KBM-7 (cell line): ENCODE measurements around the gene DCHS2.
A peak's percentile ranks its signal among the peaks of the same experiment; 100 is the strongest.

ENCODE experiments used
- DNase-seq: peaks from one replicate; pipeline ENCODE4 v3.0.0-alpha.2; 2015
- in situ Hi-C: fragments of 300-500 bp; cut with MboI; formaldehyde crosslinking; loops from 2 replicates; pipeline ENCODE4 v1.14.3; 2020; ENCODE audit warnings: low sequenced_read_pairs, low pct_unique_long_range_greater_than_20kb, mixed read lengths

The DCHS2 gene

GRCh38 chr4:154495867-154496266, 4.3 kb upstream of the DCHS2 start:
- no peak for DNase-seq
- in situ Hi-C loops: no loop called here

DNA sequence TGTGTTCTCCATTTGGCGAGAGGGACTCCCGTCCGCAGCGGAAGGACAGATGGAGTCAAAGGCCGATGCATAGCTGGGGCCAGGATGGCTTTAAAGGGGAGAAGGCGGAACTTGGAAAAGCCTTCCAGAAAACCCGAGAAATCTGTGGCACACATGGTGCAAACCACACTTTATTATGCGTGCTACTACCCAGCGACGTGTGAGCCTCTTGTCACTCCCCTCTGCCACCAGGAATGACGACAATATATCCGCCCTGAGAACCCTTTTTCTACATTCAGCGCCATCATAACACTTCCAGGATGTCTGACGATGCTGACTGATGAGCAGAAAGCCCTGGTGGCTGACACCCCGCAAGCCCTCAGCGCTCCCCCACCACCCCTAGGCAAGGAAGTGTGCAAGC, 689 bp upstream of the DCHS2 start:
- in situ Hi-C loops: no loop called here
- no peak for DNase-seq

DNA sequence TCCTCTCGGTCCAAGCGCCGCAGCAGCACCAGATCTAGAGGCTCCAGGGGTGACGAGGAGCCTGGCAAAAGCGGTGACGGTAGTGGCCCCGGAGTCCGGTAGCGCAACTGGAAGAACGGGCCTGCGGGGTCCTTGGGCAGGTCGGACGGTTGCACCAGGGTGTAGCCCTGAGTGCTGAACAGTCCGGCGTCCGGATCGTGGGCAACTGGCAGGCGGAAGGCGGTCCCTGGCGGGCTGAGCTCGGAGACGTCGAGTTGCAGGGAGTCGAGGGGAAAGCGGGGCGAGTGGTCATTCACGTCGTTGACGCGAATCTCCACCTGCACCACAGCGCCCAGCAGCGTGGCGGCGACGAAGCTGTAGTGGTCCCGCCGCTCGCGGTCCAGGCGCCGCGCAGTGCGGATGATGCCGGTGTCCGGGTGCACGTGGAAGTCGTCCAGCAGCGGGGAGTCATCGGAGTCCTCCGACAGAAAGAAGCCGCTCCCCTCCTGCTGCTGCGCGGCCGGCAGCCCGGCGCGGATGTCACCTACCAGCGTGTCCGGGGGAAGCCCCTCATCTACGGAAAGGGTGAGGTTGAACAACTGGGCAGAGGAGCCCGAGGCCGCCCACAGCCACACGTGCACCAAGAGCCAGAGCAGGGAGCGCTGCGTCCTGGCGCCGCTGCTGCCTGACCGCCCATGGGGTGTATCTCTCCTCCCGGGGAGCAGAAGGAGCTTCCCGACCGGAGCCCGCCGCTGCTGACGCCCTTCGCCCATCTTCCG, 837 bp downstream of the DCHS2 start:
- no peak for DNase-seq
- in situ Hi-C loops: no loop called here

- in situ Hi-C loops: no loop called here
- DNase-seq: no peak
Observed at GRCh38 chr4:154490234-154490582, 1.4 kb downstream of the DCHS2 start.

GRCh38 chr4:154489558-154490233, 1.9 kb downstream of the DCHS2 start:
- in situ Hi-C loops: no loop called here
- no peak for DNase-seq

- DNase-seq: no peak
- in situ Hi-C loops: no loop called here
Observed at GRCh38 chr4:154487145-154487544, 4.5 kb downstream of the DCHS2 start.

DNA sequence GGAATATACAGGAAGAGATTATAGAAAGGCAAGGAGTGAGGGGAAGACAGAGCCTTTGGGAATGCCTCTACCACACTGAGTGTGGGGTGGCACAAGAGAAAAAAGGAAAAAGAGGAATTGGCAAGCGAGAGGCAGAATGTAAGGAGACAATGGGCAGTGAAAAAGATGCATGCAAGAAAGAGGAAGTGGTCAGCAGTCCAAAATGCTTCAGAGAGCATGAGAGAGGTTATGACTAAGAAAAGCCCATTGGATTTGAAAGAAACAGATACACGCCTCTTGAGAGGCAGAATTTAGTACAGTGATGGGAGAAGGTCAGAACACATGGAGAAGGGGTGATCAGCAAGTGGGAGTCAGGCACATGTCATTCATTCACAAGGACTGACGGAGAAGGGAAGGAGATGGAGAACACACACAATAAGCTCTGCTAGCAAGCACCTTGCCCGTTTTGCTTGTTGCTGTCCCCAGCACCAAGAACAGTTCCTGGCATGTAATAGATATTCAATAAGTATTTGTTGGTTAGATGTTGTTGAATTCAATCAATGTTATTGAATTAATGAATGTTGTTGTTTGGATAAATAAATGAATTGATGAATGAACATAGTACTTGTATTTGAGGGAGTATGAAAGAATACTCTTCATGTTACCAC, 6.3 kb downstream of the DCHS2 start:
- in situ Hi-C loops: no loop called here
- peak; percentile 72 for DNase-seq

- in situ Hi-C loops: no loop called here
- DNase-seq: no peak
Observed at GRCh38 chr4:154478547-154478946, 13.1 kb downstream of the DCHS2 start.

- DNase-seq: no peak
- in situ Hi-C loops: no loop called here
Observed at GRCh38 chr4:154478128-154478527, 13.5 kb downstream of the DCHS2 start.

GRCh38 chr4:154476232-154476631, 15.4 kb downstream of the DCHS2 start:
- in situ Hi-C loops: no loop called here
- DNase-seq: no peak

DNA sequence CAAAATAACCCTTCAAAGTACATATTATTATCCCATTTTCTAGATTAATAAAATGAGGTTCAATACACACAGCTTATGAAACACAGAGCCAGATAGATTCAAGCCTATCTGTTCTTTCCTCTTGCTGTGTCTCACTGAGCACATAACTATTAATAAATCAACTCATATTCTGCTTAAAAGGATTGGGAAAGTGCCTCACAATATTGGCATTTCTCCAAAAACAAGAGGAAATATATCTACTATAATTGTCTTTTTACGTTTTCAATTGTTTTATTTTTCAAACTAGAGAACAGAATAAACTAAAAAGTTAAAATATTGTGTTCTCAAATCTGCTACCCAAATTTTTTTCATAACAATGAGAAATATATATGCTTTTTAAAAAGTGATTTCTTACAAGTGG, 15.8 kb downstream of the DCHS2 start:
- no peak for DNase-seq

DNA sequence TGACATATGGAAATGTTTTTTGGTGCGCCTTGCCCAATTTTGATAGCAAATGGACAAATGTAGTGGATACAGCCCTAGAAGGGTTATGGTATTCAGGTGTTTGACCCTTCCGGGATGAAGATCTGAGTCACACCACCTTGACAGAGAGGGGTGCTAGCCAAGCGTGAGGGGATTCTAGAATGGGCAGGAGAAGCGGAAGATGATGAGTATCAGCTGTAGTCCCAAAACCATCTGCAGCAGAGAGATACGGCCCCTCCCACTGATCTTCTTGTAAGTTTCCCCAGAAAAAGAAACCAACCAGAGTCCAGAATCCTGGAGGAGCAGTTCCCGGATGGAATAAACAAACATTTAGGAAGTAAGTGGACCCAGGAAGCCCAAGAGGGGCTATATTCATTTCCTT, 18.1 kb downstream of the DCHS2 start:
- DNase-seq: no peak
- in situ Hi-C loops: no loop called here

More for the DNA sequence above, 15.8 kb downstream of the DCHS2 start:
- in situ Hi-C loops: no loop called here

DNA sequence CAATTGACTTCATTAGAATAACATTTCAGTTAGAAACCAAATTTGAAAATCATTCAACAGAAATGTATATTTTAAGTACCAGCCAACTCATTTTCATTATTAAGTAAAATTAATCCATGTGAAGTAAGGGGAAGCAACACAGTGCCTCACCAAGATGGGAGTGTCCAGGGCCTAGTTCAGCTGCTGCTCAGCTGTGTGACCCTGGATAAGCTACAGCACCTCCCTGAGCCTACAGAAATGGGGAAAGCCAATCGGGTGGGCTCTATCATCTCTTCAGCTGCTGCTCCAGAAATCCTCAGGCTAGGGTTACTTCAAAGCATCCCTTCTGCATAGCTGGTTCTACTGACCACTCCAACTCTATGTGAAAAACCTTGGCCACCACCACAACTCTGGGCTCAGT, 18.7 kb downstream of the DCHS2 start:
- no peak for DNase-seq

DNA sequence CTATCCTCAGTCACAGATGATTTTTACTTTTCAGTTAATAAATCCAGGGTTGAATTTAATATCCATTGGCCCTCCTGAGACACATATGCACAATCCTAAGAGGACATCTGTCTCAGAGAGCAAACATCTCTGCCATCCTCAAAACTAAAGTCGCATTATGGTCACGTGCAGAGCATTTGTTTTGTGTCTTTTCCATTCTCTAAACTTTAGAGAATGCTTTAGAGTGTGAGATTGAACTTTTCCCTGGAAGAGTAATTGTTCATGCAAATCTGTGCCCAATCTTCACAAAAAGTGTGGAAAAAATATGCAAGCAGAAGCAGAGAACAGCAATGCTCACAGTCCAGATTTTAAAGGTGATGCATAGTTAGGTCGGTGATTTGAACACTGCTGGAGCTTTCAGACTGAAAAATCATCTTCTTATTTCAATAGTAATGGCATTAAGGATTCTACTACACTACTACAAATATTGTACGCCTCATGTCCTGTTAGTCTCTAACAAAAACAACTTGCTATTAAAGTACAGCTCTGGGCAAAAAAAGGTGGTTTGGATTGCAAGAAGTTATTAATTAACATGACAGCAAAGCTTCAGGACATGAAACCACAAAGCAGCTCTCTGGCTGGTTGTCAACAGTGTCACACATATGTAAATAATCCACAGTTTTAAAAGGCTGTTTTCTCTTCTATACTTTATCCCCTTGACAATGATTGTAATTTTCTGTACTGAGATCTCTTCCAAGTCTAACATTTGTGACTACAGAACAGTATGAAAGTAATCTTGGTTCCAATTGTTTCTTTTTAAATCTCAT, 19.9 kb downstream of the DCHS2 start:
- DNase-seq: no peak

More for the DNA sequence above, 18.7 kb downstream of the DCHS2 start:
- in situ Hi-C loops: no loop called here

GRCh38 chr4:154471032-154471431, 20.6 kb downstream of the DCHS2 start:
- DNase-seq: no peak
- in situ Hi-C loops: no loop called here

More for the DNA sequence above, 19.9 kb downstream of the DCHS2 start:
- in situ Hi-C loops: no loop called here

DNA sequence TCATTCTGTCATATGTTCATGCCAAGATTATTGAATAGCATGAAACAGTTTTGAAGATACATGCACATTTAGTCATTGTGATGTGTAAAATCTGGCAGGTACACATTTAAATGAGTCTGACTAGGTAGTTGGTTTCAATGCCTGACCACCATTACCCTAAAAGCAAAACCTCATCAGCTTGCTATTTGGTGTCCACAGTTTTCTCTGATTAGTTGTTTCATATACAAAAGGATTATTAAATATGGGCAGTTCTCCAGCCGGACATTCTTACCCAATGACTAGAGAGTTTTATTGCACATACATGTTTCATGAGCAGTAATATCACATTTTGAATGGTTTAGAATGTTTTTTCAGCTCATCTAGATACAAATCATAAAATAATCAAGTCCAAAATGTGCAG, 23.7 kb downstream of the DCHS2 start:
- no peak for DNase-seq
- in situ Hi-C loops: no loop called here

DNA sequence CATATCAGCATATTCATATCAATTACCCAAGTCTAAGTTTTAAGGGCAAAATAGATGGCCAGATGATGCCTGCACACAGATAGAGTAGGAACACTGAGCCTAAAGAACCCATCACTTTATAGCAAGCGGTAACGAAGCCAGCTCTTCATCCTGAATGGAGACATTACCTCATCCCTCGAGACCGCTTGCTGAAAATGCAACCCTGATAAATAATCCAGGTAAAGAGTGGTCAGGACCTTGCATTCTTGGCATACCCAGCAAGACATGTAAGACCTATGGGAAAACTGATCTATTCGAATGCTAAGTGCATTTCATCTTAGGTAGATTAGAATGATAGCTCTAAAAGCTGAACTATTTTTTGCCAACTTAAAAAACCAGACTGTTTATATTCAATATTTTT, 25.3 kb downstream of the DCHS2 start:
- no peak for DNase-seq
- in situ Hi-C loops: no loop called here

DNA sequence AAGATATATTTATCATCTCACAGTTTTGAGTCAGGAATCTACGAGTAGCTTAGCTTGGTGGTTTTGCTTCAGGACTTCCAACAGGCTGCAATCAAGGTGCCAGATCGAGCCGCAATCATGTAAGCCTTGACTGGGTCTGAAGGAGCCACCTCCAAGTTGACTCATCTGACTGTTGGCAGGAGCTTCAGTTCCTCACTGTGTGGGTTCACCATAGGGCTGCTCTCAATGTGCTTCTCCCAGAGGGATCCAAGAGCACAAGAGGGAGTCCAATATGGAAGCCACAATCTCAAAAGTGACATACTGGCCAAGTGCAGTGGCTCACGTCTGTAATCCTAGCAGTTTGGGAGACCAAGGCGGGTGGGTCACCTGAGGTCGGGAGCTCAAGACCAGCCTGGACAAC, 26.5 kb downstream of the DCHS2 start:
- DNase-seq: no peak
- in situ Hi-C loops: no loop called here

DNA sequence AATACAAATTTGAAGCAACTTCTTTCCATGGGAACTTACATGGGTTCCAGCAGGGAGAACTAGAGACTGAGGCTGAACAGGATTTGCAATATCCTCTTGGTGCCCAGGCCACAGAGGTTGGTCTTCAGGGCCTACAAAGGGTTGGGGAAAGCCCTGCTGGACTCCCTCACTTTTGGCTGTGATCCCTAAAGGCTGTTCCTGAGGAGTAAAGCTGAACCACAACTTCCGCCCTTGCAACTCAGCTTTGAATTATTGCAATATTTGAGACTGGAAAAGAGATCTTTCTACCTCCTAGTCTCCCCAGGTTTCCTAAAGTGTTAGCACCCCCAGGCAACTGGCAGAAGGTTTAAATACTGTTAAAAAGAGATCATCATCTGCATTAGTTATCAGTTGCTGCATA, 26.9 kb downstream of the DCHS2 start:
- in situ Hi-C loops: no loop called here
- no peak for DNase-seq
